Skeletal muscle tissue (tissue), 4 donors: Measurements from ENCODE around the gene CSRNP3. TPM values are rescaled to one million over a fixed set of nuclear protein-coding genes. Genes with fewer than 3 reads are reported as not detected.
"Not testable (repeated sequence)": the region's sequence is repeated elsewhere in the genome, so short reads cannot be mapped to it uniquely, and the experiment has no call there.

ENCODE experiments used
- H3K27ac ChIP-seq: one replicate; pipeline ENCODE4 v1.7.0; 2013; ENCODE audit warnings: mild to moderate bottlenecking, low read depth, low read length, inconsistent platforms
- H3K27me3 ChIP-seq, 3 donors: one replicate each; pipeline ENCODE4 v1.7.0; 2013; ENCODE audit warnings: low read length in 3 of 3; ENCODE audit not compliant: control insufficient read depth in 3 of 3, insufficient read depth in 3 of 3
- H3K36me3 ChIP-seq, 3 donors: one replicate each; pipeline ENCODE4 v1.7.0; 2013; ENCODE audit warnings: low read length in 3 of 3; ENCODE audit not compliant: control insufficient read depth in 3 of 3, insufficient read depth in 3 of 3
- H3K4me1 ChIP-seq, 3 donors: one replicate each; pipeline ENCODE4 v1.7.0; 2013; ENCODE audit warnings: low read length in 3 of 3, mild to moderate bottlenecking in 3 of 3; ENCODE audit not compliant: control insufficient read depth in 3 of 3, insufficient read depth in 3 of 3
- H3K4me3 ChIP-seq, 3 donors: one replicate each; pipeline ENCODE4 v1.7.0; 2013; ENCODE audit warnings: low read length in 3 of 3
- H3K9ac ChIP-seq, 3 donors: one replicate each; pipeline ENCODE4 v1.7.0; 2013; ENCODE audit warnings: low read length in 3 of 3, mild to moderate bottlenecking in 3 of 3, moderate library complexity in 2 of 3, low read depth in 1 of 3
- H3K9me3 ChIP-seq, 3 donors: one replicate each; pipeline ENCODE4 v1.7.0; 2013; ENCODE audit warnings: low read length in 3 of 3; ENCODE audit not compliant: control insufficient read depth in 3 of 3
- total RNA-seq: library from RNA; depleted of rRNA; stranded (reverse); fragments of >200 nt; gene quantifications from one replicate; pipeline ENCODE4 v1.2.3, GENCODE V29; 2014
- donor health status: Osteomylitis.

Gene CSRNP3
- total RNA-seq, 1 donor from 2014 or later, result 18.8 TPM

GRCh38 chr2:165665614-165666013 is 196.1 kb downstream of the CSRNP3 start:
- Histone ChIP-seq H3K27me3 (no peaks in the 10 kb centered on the region), H3K36me3 (no peaks in the 10 kb centered on the region), H3K4me1 (no peaks in the 10 kb centered on the region)

GRCh38 chr2:165666073-165666472 is 196.6 kb downstream of the CSRNP3 start:
- not testable (repeated sequence) for H3K27me3 ChIP-seq, H3K36me3 ChIP-seq, H3K27ac ChIP-seq, H3K4me1 ChIP-seq, H3K4me3 ChIP-seq, H3K9ac ChIP-seq, H3K9me3 ChIP-seq

More at GRCh38 chr2:165665614-165666013, 196.1 kb downstream of the CSRNP3 start:
- Histone ChIP-seq H3K9me3 (no peaks in the 10 kb centered on the region), H3K4me3 (no peak overlapping the region), H3K27ac (no peak overlapping the region), H3K9ac (no peak overlapping the region)

- Histone ChIP-seq H3K4me3 (no peak overlapping the region), H3K36me3 (no peaks in the 10 kb centered on the region), H3K4me1 (no peaks in the 10 kb centered on the region), H3K9ac (no peak overlapping the region), H3K9me3 (no peaks in the 10 kb centered on the region), H3K27ac (no peak overlapping the region), H3K27me3 (no peaks in the 10 kb centered on the region)
These were observed 197.1 kb downstream of the CSRNP3 start for GRCh38 chr2:165666605-165667004.

GRCh38 chr2:165667375-165667774 is 197.9 kb downstream of the CSRNP3 start:
- Histone ChIP-seq H3K36me3 (no peaks in the 10 kb centered on the region), H3K4me1 (no peaks in the 10 kb centered on the region), H3K4me3 (no peak overlapping the region), H3K27ac (no peak overlapping the region), H3K27me3 (no peaks in the 10 kb centered on the region), H3K9ac (no peak overlapping the region), H3K9me3 (no peaks in the 10 kb centered on the region)

GRCh38 chr2:165674780-165675179 is 205.3 kb downstream of the CSRNP3 start:
- Histone ChIP-seq H3K9me3 (no peaks in the 10 kb centered on the region), H3K36me3 (no peaks in the 10 kb centered on the region), H3K27ac (no peak overlapping the region), H3K9ac (no peak overlapping the region), H3K4me1 (no peaks in the 10 kb centered on the region), H3K27me3 (no peaks in the 10 kb centered on the region), H3K4me3 (no peak overlapping the region)

GRCh38 chr2:165675551-165675968 is 206.1 kb downstream of the CSRNP3 start:
- H3K27me3 ChIP-seq, result no peaks in the 10 kb centered on the region
- no peak overlapping the region for H3K27ac ChIP-seq
- H3K9me3 ChIP-seq, result no peaks in the 10 kb centered on the region
- no peaks in the 10 kb centered on the region for H3K36me3 ChIP-seq
- H3K9ac ChIP-seq, result no peak overlapping the region
- H3K4me3 ChIP-seq, result no peak overlapping the region
- no peaks in the 10 kb centered on the region for H3K4me1 ChIP-seq

- Histone ChIP-seq H3K4me3 (no peak overlapping the region), H3K9me3 (no peaks in the 10 kb centered on the region), H3K27ac (no peak overlapping the region), H3K9ac (no peak overlapping the region), H3K36me3 (no peaks in the 10 kb centered on the region), H3K4me1 (peaks cover 0 to 5% (median 0%) of the 10 kb centered on the region in 3 donors), H3K27me3 (no peaks in the 10 kb centered on the region)
These were observed 209.4 kb downstream of the CSRNP3 start for GRCh38 chr2:165678882-165679281.

GRCh38 chr2:165679621-165680020 is 210.1 kb downstream of the CSRNP3 start:
- Histone ChIP-seq H3K9ac (no peak overlapping the region), H3K9me3 (no peaks in the 10 kb centered on the region), H3K4me1 (peaks cover 0 to 5% (median 0%) of the 10 kb centered on the region in 3 donors), H3K4me3 (no peak overlapping the region), H3K27ac (no peak overlapping the region), H3K36me3 (no peaks in the 10 kb centered on the region), H3K27me3 (no peaks in the 10 kb centered on the region)

GRCh38 chr2:165681841-165682240 is 212.3 kb downstream of the CSRNP3 start:
- H3K27ac ChIP-seq, result peak overlapping the region; percentile 55
- H3K4me3 ChIP-seq, result no peak overlapping the region
- H3K9me3 ChIP-seq, result no peaks in the 10 kb centered on the region
- no peaks in the 10 kb centered on the region for H3K27me3 ChIP-seq
- H3K36me3 ChIP-seq, result no peaks in the 10 kb centered on the region
- H3K4me1 ChIP-seq, result peaks cover 0 to 5% (median 0%) of the 10 kb centered on the region in 3 donors
- no peak overlapping the region for H3K9ac ChIP-seq

- peak overlapping the region; percentile 55 for H3K27ac ChIP-seq
- peaks cover 0 to 5% (median 0%) of the 10 kb centered on the region in 3 donors for H3K4me1 ChIP-seq
- no peaks in the 10 kb centered on the region for H3K27me3 ChIP-seq
These were observed 213.0 kb downstream of the CSRNP3 start for GRCh38 chr2:165682546-165682945.

GRCh38 chr2:165686800-165687199 is 217.3 kb downstream of the CSRNP3 start:
- Histone ChIP-seq H3K4me1 (peaks cover 0 to 5% (median 0%) of the 10 kb centered on the region in 3 donors), H3K36me3 (no peaks in the 10 kb centered on the region), H3K27ac (no peak overlapping the region), H3K4me3 (no peak overlapping the region), H3K9me3 (no peaks in the 10 kb centered on the region), H3K27me3 (no peaks in the 10 kb centered on the region), H3K9ac (no peak overlapping the region)

More at GRCh38 chr2:165682546-165682945, 213.0 kb downstream of the CSRNP3 start:
- Histone ChIP-seq H3K9me3 (no peaks in the 10 kb centered on the region), H3K4me3 (no peak overlapping the region), H3K9ac (no peak overlapping the region), H3K36me3 (no peaks in the 10 kb centered on the region)
